Astrocyte (in vitro differentiated cells and primary cell): ENCODE results near the gene ASCL5.

Experiments used
- EZH2 ChIP-seq: IDR thresholded peaks from 2 replicates; pipeline ENCODE4 v1.6.1; 2012; ENCODE audit warnings: mild to moderate bottlenecking, low read length, inconsistent platforms; ENCODE audit not compliant: insufficient read depth
- TF ChIP-seq, protein P1 (sequence below): IDR thresholded peaks from 2 replicates; pipeline ENCODE4 v1.5.1; 2011; ENCODE audit warnings: low read depth, mild to moderate bottlenecking, inconsistent platforms, low read length, moderate library complexity; ENCODE audit not compliant: insufficient read depth

DNA sequence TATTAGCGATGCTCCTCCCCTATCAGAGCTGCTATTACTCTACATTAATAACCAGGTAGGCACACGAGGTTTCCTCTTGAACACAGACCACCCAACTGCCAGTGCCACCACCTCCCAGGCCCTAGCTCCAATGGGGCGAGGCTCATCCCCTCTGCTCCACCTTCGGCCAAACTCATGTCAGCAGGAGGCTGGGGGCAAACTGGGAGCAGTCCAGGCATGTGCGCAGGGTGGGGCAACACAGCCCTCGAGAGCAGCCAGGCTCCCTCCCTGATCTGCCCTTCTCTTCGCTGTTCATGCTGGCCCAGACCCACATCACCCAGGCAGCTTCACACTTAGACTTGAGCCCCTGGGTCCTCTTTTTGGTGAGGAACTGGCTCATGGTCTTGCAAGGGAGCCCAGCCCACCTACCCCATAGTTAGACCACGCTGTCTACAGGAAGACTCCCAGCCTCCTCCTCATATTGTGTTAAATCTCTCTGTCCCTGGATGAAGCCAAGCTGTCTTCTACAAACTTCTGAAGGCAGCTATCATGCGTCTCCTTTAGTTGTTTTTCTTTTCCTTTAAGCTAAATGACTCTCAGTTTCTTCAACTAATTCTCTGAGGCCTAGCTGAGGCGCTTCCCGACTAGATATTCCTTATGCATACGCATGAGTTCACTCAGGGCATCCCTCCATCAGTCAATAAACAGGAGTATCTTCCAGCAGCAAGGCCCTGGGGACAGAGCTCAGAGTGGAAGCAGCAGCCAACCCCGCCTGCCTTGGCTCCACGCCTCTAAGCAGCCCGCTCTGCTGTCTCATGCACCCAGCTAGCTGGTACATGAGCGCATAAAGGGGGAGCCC is 15.2 kb upstream of the ASCL5 start:
- TF ChIP-seq, protein P1, sequence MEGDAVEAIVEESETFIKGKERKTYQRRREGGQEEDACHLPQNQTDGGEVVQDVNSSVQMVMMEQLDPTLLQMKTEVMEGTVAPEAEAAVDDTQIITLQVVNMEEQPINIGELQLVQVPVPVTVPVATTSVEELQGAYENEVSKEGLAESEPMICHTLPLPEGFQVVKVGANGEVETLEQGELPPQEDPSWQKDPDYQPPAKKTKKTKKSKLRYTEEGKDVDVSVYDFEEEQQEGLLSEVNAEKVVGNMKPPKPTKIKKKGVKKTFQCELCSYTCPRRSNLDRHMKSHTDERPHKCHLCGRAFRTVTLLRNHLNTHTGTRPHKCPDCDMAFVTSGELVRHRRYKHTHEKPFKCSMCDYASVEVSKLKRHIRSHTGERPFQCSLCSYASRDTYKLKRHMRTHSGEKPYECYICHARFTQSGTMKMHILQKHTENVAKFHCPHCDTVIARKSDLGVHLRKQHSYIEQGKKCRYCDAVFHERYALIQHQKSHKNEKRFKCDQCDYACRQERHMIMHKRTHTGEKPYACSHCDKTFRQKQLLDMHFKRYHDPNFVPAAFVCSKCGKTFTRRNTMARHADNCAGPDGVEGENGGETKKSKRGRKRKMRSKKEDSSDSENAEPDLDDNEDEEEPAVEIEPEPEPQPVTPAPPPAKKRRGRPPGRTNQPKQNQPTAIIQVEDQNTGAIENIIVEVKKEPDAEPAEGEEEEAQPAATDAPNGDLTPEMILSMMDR: no peak
- no peak for TF ChIP-seq EZH2
